GM18498 (cell line): ENCODE results near the gene RPS8.
"Not testable (repeated sequence)": the region's sequence is repeated elsewhere in the genome, so short reads cannot be mapped to it uniquely, and the experiment has no call there.

Experiments used
- ATAC-seq: cut with Tn5 transposase; IDR thresholded peaks from one replicate; pipeline ENCODE4 v1.9.1; 2021; ENCODE audit warnings: mild to moderate bottlenecking, moderate library complexity; ENCODE audit not compliant: unreplicated experiment

The RPS8 gene

GRCh38 chr1:44780583-44781121 is 5.3 kb downstream of the RPS8 start:
- ATAC-seq: no peak

DNA sequence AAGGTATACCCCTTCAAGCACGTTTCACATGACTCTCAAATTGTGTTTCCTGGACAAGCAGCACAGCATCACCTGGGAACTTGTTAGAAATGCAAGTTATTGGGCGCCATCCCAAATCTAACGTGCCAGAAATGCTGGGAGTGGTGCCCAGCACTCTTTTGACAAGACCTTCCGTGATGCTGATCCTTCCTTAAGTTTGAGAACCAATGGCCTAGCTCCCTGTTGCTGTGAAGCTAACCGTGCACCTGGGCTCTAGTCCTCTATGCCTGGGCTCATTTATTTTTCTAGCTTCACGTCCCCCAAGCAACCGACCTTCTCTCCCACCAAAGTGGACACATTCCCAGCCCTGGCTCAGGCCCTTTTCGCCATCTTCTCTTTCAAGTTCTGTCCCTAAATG is 8.4 kb downstream of the RPS8 start:
- no peak for ATAC-seq

- ATAC-seq: no peak
Measured at GRCh38 chr1:44784094-44785028, 9.0 kb downstream of the RPS8 start.

DNA sequence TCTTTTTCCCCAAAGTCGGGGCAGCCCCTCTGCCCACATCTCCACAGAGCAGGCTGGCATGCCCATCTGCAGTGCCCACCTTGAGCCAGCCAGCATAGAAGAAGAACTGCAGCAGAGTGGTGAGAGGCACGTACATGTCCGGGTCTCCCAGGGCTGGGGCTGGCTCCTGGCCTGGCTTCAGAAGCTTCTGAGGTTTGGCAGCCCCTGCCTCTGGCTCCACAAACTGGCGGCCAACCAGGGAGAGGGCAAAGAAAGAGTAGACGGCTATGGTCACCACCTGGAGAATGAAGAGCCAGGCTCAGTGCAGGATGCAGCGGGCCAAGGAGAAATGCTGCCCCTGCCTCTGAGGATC is 9.7 kb downstream of the RPS8 start:
- no peak for ATAC-seq

DNA sequence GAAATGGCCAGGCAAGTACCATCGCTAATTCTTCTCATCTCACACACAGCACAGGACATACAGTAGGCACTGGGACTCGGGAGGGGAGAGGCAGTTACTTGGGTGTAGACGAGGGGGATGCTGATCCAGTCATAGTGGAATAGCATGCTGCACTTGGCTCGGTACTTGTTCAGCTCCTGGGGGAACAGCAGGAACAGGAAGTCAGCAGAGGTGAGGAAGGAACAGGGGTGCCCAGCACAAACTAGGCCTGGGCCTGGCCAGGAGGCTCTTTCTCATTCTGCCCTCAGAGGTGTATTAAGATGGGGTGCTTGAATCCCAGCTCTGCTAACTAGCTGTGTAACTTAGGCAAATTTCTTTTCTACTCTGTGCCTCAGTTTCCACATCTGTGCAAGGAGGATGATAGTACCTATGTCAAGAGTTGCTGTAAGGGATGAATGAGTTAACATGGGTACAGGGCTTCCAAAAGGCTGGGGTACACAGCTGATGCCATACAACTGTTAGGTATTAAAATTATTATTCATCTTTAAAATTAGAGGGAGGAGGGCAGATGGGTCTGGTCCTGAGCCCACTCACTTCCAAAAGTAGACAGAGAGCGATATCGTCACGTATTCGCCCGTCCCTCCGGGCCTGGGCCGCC is 10.3 kb downstream of the RPS8 start:
- ATAC-seq: no peak

- peak; percentile 55 for ATAC-seq
Measured at GRCh38 chr1:44786138-44786840, 10.9 kb downstream of the RPS8 start.

- ATAC-seq: no peak
Measured at GRCh38 chr1:44786841-44787426, 11.6 kb downstream of the RPS8 start.

GRCh38 chr1:44787506-44787905 is 12.2 kb downstream of the RPS8 start:
- ATAC-seq: no peak

GRCh38 chr1:44788120-44788860 is 12.9 kb downstream of the RPS8 start, which contains the start of gene BEST4:
Gene BEST4 (minus strand): TSS chr1:44788170. CDS start chr1:44787705, 465 bp downstream.
- ATAC-seq: no peak

DNA sequence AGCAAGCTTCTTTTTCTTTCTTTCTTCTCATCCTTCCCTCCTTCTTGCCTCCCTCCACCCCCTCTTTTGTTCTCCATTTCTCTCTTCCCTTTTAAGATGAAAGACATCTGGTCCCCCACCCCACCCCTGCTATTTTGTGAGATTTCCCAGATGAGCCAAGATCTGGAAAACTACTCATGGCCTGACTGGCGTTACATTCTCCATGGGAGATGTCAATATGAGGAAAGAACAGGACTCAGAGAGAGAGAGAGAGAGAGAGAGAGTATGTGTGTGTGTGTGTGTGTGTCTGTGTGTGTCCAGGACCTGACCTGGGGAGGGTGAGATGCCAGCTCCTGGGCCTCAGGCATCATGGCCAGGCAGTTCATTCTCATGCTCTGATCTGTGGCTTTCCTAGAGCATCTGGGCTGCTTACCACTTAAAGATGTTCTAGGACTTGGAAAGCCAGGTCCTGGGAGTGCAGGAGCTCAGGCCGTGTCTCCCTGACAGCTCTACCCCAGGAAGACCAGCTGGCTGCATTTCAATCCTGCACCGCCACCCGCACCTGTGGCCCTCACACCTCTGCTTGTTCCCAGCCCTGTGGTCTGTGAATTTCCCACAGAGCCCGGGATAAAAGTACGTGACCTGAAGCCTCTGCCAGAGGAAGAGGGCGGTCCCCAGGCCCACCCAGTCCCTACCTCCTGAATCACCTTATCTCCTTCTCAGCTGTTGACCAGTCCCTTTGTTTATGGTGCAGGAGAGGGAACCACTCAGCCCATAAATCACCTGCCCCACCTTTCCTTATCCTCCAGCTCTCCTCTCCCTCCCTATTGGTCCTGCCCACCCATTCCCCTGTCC is 15.8 kb downstream of the RPS8 start:
- no peak for ATAC-seq

DNA sequence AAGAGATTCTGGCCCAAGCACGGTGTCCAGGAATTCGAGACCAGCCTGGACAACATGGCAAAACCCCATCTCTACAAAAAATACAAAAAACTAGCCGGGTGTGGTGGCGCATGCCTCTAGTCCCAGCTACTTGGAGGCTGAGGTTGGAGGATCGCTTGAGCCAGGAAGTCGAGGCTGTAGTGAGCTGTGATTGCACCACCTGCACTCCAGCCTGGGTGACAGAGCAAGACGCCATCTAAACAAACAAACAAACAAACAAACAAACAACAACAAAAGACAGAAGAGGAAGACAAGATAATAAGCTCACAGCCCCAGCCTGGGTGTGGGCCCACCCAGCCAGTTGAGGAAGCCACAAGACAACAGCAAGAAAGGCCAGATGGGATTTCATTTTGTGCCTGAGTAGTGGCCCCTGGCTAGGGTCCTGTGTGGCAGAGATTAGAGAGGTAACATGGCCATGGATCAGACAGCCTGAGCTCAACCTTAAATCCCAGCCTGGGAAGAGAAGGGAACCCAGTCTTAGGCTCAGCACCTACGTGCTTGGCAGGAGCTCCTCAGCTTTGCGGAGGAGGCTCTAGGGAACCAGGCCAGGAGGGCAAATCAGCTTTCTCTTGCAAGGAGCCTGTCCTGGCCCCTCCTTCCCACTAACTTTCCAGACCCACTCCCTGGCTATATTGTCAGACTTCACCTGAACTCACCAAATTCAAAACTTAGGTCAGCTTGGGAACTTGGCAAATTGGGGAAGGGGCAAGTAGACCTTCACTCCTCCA is 17.6 kb downstream of the RPS8 start:
- no peak for ATAC-seq

DNA sequence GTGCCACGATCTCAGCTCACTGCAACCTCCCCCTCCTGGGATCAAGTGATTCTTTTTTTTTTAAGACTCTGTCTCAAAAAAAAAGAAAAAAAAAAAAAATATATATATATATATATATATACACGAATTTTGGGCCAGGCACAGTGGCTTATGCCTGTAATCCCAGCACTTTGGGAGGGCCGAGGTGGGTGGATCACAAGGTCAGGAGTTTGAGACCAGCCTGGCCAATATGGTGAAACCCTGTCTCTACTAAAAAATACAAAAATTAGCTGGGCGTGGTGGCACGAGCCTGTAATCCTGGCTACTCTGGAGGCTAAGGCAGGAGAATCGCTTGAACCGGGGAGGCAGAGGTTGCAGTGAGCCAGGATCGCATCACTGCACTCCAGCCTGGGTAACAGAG is 22.5 kb downstream of the RPS8 start:
- ATAC-seq: not testable (repeated sequence)

DNA sequence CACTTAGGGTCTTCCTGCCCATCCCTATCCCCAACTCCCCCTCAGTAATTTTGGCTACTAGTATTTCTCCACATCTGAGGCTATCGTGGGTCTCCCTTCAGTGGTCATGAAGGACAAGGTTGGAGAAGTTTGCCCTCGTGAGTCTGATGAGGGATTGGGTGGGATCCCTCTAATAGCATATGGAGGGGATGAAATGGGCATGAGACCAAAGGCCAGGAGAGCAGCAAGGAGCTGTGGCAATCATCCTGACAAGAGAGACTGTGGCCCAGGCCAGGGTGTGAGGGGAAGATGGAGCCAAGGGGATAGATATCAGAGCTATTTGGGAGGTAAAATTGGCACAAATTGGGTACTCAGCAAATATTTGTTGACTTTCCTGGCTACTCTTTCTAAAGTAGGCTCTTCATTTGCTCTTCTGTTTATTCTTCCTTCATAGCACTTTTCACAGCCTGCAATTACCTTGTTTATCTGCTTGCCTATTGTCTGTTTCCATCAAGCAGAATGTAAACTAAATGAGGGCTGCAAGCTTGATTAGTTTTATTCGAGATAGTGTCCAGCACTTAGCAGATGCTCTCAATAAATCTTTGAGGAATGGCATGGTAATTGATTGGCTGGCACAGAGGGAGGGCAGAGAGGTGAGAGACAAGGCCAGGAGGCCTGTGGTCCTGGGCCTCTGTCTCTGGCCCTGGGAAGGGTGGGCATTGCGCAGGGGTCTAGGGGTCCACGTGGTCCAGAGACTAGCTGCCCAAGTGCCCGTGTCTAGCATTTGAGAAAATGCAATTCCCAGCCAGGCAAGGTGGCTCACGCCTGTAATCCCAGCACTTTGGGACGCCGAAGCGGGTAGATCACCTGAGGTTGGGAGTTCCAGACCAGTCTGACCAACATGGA is 23.4 kb downstream of the RPS8 start:
- no peak for ATAC-seq

GRCh38 chr1:44799770-44800584 is 24.6 kb downstream of the RPS8 start, which contains the start of gene PLK3:
Gene PLK3 (plus strand): TSS chr1:44800377. CDS start chr1:44800464, 87 bp downstream.
- peak; percentile 85 for ATAC-seq

DNA sequence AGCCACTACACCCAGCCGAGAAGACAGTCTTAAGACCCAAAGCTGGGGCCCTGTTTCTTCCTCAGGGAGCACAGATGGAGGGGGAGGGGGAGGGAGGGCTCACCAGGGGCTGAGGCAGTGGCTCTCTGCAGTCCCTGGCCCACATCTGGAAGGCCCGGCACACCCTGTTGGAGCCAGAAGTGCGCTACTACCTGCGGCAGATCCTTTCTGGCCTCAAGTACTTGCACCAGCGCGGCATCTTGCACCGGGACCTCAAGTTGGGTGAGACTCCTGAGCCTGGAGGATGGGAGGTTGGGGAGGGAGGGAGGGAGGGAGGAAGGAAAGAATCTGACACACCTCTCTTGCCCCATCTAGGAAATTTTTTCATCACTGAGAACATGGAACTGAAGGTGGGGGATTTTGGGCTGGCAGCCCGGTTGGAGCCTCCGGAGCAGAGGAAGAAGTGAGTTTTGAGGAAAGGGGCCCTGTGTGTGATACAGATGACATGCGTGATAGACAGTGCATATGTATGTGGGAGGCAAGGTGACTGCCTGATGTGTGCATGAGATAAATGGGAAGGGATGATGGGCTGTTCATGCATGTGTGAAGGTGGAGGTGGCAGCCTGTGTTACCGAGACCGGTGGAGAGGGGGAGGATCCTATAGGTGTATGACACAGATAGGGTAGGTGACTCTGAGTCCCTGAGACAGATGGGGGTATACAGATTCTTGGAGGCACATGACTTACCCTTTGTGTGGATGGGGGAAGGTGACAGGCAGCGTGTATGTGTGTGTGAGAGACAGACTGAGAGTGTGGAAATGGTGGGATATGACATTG is 26.4 kb downstream of the RPS8 start:
- no peak for ATAC-seq
